AG04450 (cell line): ENCODE results near the gene AGPAT4. TPM values are rescaled to one million over a fixed set of nuclear protein-coding genes. Genes with fewer than 3 reads are reported as not detected.

Experiments
- CTCF ChIA-PET: fragments of 300-600, 350-600 bp; formaldehyde crosslinking; extraction: SDS; loops from one replicate; lab custom pipeline; 2022; ENCODE audit warnings: antibody characterized with exemption, inconsistent platforms; lab: Charles Lee
- POLR2A ChIA-PET: fragments of 350-600 bp; formaldehyde crosslinking; extraction: SDS; loops from one replicate; lab custom pipeline; 2021; ENCODE audit warnings: antibody characterized with exemption, inconsistent platforms; lab: Yijun Ruan, JAX
- DNase-seq: peaks from one replicate; pipeline ENCODE4 v3.0.0-alpha.2; 2011; ENCODE audit warnings: low read depth, low spot score
- H3K27ac ChIP-seq: one replicate; pipeline ENCODE4 v1.5.1; 2012; ENCODE audit warnings: low read depth, low read length, control low read depth
- H3K27me3 ChIP-seq: one replicate; pipeline ENCODE4 v1.6.0; 2012; ENCODE audit warnings: low read length; ENCODE audit not compliant: control insufficient read depth, insufficient read depth
- H3K4me3 ChIP-seq: 2 replicates; pipeline ENCODE4 v1.5.1; 2011; ENCODE audit warnings: mild to moderate bottlenecking, low read depth, low read length, control low read depth
- H3K9me3 ChIP-seq: 2 replicates; pipeline ENCODE4 v1.5.1; 2012; ENCODE audit warnings: low read length; ENCODE audit not compliant: control insufficient read depth, insufficient read depth
- polyA plus RNA-seq: library from polyadenylated mRNA; depleted of rRNA; stranded (reverse); fragments of >200 nt; gene quantifications from 2 replicates; pipeline ENCODE4 v1.2.3, GENCODE V29; 2011
- TF ChIP-seq, protein P1 (sequence below): IDR thresholded peaks from 2 replicates; pipeline ENCODE4 v1.5.1; 2011; ENCODE audit warnings: low read depth, low read length, control low read depth, inconsistent platforms

Gene AGPAT4
- polyA plus RNA-seq, 1 experiment = 10.0 TPM

DNA sequence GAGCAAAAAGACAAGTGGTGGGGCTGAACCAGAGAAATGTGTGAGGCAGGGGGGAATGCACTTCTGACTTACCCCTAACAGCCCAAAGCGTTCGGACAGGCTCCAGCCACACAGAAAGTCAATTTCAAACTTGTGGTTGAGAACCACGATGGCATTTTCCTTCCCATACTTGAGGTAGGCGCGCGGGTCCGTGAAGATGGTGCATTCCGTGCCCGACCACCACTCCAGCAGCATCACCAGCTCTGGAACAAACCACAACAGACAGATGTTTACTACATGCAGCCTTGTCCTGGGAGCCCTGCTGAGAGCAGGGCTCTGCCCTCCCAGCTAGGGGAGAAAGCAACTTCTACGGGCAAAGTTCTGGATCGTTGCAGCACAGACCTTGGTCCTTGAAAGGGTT is 107.7 kb downstream of the AGPAT4 start:
- ChIA-PET POLR2A (no interaction called here), CTCF (interaction anchor here (1.2 kb wide), 1 partner anchor 208 kb away, joined by 3 read pairs; no protein-coding TSS in a partner anchor)
- H3K4me3 ChIP-seq = no peak overlapping the region
- no peaks in the 10 kb centered on the region for H3K27me3 ChIP-seq
- no peak overlapping the region for H3K27ac ChIP-seq
- DNase-seq = no peak
- TF ChIP-seq, protein P1, sequence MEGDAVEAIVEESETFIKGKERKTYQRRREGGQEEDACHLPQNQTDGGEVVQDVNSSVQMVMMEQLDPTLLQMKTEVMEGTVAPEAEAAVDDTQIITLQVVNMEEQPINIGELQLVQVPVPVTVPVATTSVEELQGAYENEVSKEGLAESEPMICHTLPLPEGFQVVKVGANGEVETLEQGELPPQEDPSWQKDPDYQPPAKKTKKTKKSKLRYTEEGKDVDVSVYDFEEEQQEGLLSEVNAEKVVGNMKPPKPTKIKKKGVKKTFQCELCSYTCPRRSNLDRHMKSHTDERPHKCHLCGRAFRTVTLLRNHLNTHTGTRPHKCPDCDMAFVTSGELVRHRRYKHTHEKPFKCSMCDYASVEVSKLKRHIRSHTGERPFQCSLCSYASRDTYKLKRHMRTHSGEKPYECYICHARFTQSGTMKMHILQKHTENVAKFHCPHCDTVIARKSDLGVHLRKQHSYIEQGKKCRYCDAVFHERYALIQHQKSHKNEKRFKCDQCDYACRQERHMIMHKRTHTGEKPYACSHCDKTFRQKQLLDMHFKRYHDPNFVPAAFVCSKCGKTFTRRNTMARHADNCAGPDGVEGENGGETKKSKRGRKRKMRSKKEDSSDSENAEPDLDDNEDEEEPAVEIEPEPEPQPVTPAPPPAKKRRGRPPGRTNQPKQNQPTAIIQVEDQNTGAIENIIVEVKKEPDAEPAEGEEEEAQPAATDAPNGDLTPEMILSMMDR = no peak
- peaks cover 3% of the 10 kb centered on the region; the same call in 1 of the 2 replicates for H3K9me3 ChIP-seq

DNA sequence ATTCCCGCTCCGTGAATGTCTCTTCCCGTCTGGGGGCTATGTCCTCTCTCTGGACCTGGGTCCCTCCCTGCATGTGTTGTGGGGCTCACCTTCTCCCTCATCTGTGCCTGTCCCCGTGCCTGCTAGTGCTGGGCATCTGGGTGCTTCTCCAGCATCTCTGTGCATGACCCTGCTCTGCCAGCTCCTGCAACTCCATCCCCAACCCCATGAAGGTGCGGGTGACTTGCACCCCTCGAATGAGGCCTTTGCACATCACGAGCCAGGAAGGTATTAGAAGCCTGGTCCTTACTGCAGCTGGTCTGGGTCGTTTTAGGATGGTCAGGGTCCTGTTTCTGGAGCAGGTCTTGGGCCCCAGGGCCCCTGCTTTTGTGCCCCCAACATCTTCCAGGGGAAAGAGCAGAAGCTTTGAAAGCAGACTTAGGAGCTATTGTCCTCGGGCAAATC is 109.7 kb downstream of the AGPAT4 start:
- DNase-seq = no peak
- TF ChIP-seq, protein P1 = no peak
- Histone ChIP-seq H3K9me3 (peaks cover 6% of the 10 kb centered on the region; the same call in 1 of the 2 replicates), H3K27me3 (no peaks in the 10 kb centered on the region), H3K27ac (no peak overlapping the region), H3K4me3 (no peak overlapping the region)
- ChIA-PET POLR2A (no interaction called here), CTCF (interaction anchor here (0.6 to 1.5 kb wide), 2 partner anchors 207 to 230 kb away, joined by 3 to 7 read pairs; no protein-coding TSS in a partner anchor)

DNA sequence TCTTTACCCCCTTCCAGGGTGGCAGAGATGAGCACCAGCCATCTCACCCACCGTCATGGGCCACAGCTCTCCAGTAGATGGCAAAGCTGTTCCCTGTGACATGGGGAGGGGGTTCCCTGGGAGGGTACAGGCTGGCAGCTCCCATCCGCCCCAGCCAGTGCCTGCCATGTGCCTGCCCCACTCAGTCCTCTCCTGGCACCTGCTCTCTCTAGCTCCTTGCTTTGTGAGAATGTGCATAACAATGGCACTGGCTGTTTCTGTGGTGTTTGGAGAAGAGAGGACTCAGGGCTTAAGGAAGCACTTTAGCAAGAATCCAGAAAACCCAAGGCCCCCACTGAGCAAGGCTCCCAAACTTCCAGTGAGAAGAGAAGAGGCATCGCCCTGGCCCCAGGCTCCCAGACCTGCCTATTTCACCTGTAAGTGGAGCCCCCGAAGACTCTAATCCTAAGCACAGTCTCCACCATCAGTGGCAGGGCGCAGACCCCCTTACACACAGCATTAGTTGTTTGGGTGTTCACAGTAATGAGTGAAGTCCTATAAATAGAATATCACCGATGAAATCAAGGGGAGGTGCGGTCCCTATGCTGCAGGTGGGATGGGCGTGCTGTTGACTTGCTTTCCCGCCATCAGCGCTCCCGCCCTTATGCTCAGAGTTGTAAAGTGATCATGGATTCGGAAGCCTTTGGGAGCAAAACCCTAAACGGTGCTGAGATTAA is 110.2 kb downstream of the AGPAT4 start:
- Histone ChIP-seq H3K27ac (no peak overlapping the region), H3K4me3 (no peak overlapping the region), H3K27me3 (no peaks in the 10 kb centered on the region), H3K9me3 (peaks cover 6% of the 10 kb centered on the region; the same call in 1 of the 2 replicates)
- CTCF ChIA-PET = interaction anchor here (0.6 to 2.5 kb wide), 2 partner anchors 207 to 231 kb away, joined by 3 to 8 read pairs; no protein-coding TSS in a partner anchor
- no peak for DNase-seq
- POLR2A ChIA-PET = no interaction called here
- TF ChIP-seq, protein P1 = no peak

DNA sequence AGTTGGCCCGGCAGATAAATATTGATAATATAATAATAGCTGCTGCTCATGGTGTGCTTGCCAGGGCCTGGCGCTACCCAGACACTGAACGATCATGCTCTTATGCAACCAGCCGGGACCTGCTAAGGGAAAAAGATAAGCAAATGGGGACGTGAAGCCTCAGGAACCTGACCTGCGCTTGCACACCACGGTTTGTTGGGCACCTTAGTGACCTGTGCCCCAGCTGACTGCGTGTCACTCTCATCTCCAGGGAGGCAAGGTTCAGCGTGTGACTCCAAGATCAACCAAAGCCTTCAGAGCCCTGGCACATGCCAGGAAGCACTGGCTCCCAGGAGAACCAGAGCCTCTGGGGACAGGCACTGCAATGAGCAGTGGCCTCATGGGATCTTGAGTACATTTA is 111.1 kb downstream of the AGPAT4 start:
- H3K27me3 ChIP-seq = no peaks in the 10 kb centered on the region
- POLR2A ChIA-PET = no interaction called here
- H3K4me3 ChIP-seq = no peak overlapping the region
- TF ChIP-seq, protein P1 = no peak
- H3K9me3 ChIP-seq = peaks cover 6% of the 10 kb centered on the region; the same call in 1 of the 2 replicates
- CTCF ChIA-PET = interaction anchor here (2.5 kb wide), 1 partner anchor 208 kb away, joined by 8 read pairs; no protein-coding TSS in a partner anchor
- H3K27ac ChIP-seq = no peak overlapping the region
- no peak for DNase-seq
